IMR-90 (cell line): ENCODE results near the gene GRB10. TPM values are rescaled to one million over a fixed set of nuclear protein-coding genes. Genes with fewer than 3 reads are reported as not detected.

Experiments
- ATAC-seq: fragments of 200-7000 bp; cut with Tn5 transposase; 2 replicates; pipeline ENCODE4 v1.9.1; 2020; ENCODE audit warnings: low read depth, mild to moderate bottlenecking, moderate library complexity
- BruUV-seq: library from RNA; stranded (reverse); fragments of 400-500 nt; replicated peaks from 2 replicates; lab custom pipeline; 2021; lab: Mats Ljungman, UMichigan
- CTCF ChIA-PET: fragments of 300-600 bp; formaldehyde crosslinking; extraction: SDS; loops from one replicate; lab custom pipeline; 2021; ENCODE audit warnings: antibody characterized with exemption; lab: Yijun Ruan, JAX
- POLR2A ChIA-PET: fragments of 300-600 bp; sonication (Branson Sonifier 250); formaldehyde crosslinking; loops from one replicate; lab custom pipeline; 2022; ENCODE audit warnings: antibody characterized with exemption; ENCODE audit not compliant: unreplicated experiment; lab: Charles Lee
- DNase-seq: peaks from one replicate; pipeline ENCODE4 v3.0.0; 2013
- H2AFZ ChIP-seq: replicated peaks from 2 replicates; pipeline ENCODE3; 2013; ENCODE audit warnings: low read length, mild to moderate bottlenecking; ENCODE audit not compliant: poor library complexity
- H2AK5ac ChIP-seq: 2 replicates; pipeline ENCODE4 v1.6.1; 2013; ENCODE audit warnings: low read depth, low read length, inconsistent platforms
- H2AK9ac ChIP-seq: replicated peaks from 2 replicates; pipeline ENCODE3; 2013; ENCODE audit warnings: mild to moderate bottlenecking, low read depth, low read length, moderate library complexity; ENCODE audit not compliant: poor library complexity
- H2BK120ac ChIP-seq: 2 replicates; pipeline ENCODE4 v1.6.1; 2013; ENCODE audit warnings: low read depth, low read length, inconsistent platforms
- H2BK15ac ChIP-seq: 3 replicates; pipeline ENCODE4 v1.6.1; 2013; ENCODE audit warnings: low read depth, low read length, inconsistent platforms
- H2BK20ac ChIP-seq: 2 replicates; pipeline ENCODE4 v1.6.1; 2013; ENCODE audit warnings: low read depth, mild to moderate bottlenecking, inconsistent platforms, low read length, moderate library complexity
- H2BK5ac ChIP-seq: 2 replicates; pipeline ENCODE4 v1.6.1; 2013; ENCODE audit warnings: mild to moderate bottlenecking, low read depth, low read length, inconsistent platforms; ENCODE audit not compliant: poor library complexity, severe bottlenecking
- H3K14ac ChIP-seq: replicated peaks from 2 replicates; pipeline ENCODE4 v1.6.1; 2013; ENCODE audit warnings: low read depth, low read length, inconsistent platforms
- H3K18ac ChIP-seq: 2 replicates; pipeline ENCODE4 v1.6.1; 2013; ENCODE audit warnings: low read depth, low read length, control low read depth
- H3K23ac ChIP-seq: 2 replicates; pipeline ENCODE4 v1.6.1; 2013; ENCODE audit warnings: low read depth, low read length, inconsistent platforms
- H3K27ac ChIP-seq: 2 replicates; pipeline ENCODE4 v1.5.1; 2013; ENCODE audit warnings: mild to moderate bottlenecking, control low read depth, low read length; ENCODE audit not compliant: insufficient read depth
- H3K27me3 ChIP-seq: 2 replicates; pipeline ENCODE4 v1.6.1; 2013; ENCODE audit warnings: low read length; ENCODE audit not compliant: control insufficient read depth, insufficient read depth
- H3K36me3 ChIP-seq: 2 replicates; pipeline ENCODE4 v1.6.1; 2013; ENCODE audit warnings: low read length, mixed read lengths; ENCODE audit not compliant: control insufficient read depth, insufficient read depth
- H3K4ac ChIP-seq: 2 replicates; pipeline ENCODE4 v1.6.1; 2013; ENCODE audit warnings: low read depth, low read length, inconsistent platforms
- H3K4me1 ChIP-seq: 2 replicates; pipeline ENCODE4 v1.6.1; 2013; ENCODE audit warnings: low read length, mixed read lengths; ENCODE audit not compliant: control insufficient read depth, insufficient read depth
- H3K4me2 ChIP-seq: 2 replicates; pipeline ENCODE4 v1.6.1; 2013; ENCODE audit warnings: low read depth, mild to moderate bottlenecking, control low read depth, low read length, moderate library complexity
- H3K4me3 ChIP-seq: 2 replicates; pipeline ENCODE4 v1.5.1; 2013; ENCODE audit warnings: low read depth, mild to moderate bottlenecking, control low read depth, low read length, moderate library complexity; ENCODE audit not compliant: insufficient read depth
- H3K56ac ChIP-seq: 2 replicates; pipeline ENCODE4 v1.6.1; 2013; ENCODE audit warnings: low read length, inconsistent platforms; ENCODE audit not compliant: insufficient read depth; ENCODE audit errors: extremely low read depth
- H3K79me1 ChIP-seq, 2 experiments: 2 replicates each; pipeline ENCODE4 v1.6.1; 2013; ENCODE audit warnings: low read length in 2 of 2, inconsistent platforms in 1 of 2, low read depth in 1 of 2
- H3K9ac ChIP-seq: 2 replicates; pipeline ENCODE4 v1.6.1; 2013; ENCODE audit warnings: low read depth, low read length, control low read depth
- H3K9me1 ChIP-seq: 2 replicates; pipeline ENCODE4 v1.6.1; 2013; ENCODE audit warnings: low read length, inconsistent platforms; ENCODE audit not compliant: insufficient read depth
- H3K9me3 ChIP-seq: 2 replicates; pipeline ENCODE4 v1.6.1; 2013; ENCODE audit warnings: low read length; ENCODE audit not compliant: control insufficient read depth, insufficient read depth
- H4K20me1 ChIP-seq: 2 replicates; pipeline ENCODE4 v1.6.1; 2013; ENCODE audit warnings: low read length, inconsistent platforms; ENCODE audit not compliant: insufficient read depth
- H4K5ac ChIP-seq: 2 replicates; pipeline ENCODE4 v1.6.1; 2013; ENCODE audit warnings: mild to moderate bottlenecking, low read depth, low read length, control low read depth
- H4K8ac ChIP-seq, 2 experiments: 2 replicates each; pipeline ENCODE4 v1.6.1; 2013; ENCODE audit warnings: low read depth in 2 of 2, low read length in 2 of 2, control low read depth in 1 of 2, inconsistent platforms in 1 of 2
- H4K91ac ChIP-seq: 2 replicates; pipeline ENCODE4 v1.6.1; 2013; ENCODE audit warnings: low read depth, low read length, inconsistent platforms; ENCODE audit not compliant: insufficient read depth
- CEBPB ChIP-seq: IDR thresholded peaks from 2 replicates; pipeline ENCODE4 v1.6.1; 2012; ENCODE audit warnings: low read depth, low read length, improper control_type of control experiment
- CHD1 ChIP-seq: IDR thresholded peaks from 2 replicates; pipeline ENCODE4 v1.6.1; 2012; ENCODE audit warnings: low read depth, low read length, improper control_type of control experiment
- MXI1 ChIP-seq: IDR thresholded peaks from 2 replicates; pipeline ENCODE4 v1.6.1; 2012; ENCODE audit warnings: low read depth, mild to moderate bottlenecking, low read length, moderate library complexity, borderline replicate concordance
- RAD21 ChIP-seq: IDR thresholded peaks from 2 replicates; pipeline ENCODE4 v1.6.1; 2012; ENCODE audit warnings: low read length, improper control_type of control experiment
- RCOR1 ChIP-seq: IDR thresholded peaks from 2 replicates; pipeline ENCODE4 v1.6.1; 2012; ENCODE audit warnings: mild to moderate bottlenecking, low read length, improper control_type of control experiment; ENCODE audit not compliant: insufficient replicate concordance
- RFX5 ChIP-seq: IDR thresholded peaks from 2 replicates; pipeline ENCODE4 v1.8.0; 2012; ENCODE audit warnings: low read depth, mild to moderate bottlenecking, low read length, moderate library complexity
- SMC3 ChIP-seq: fragments of 150-350 bp; IDR thresholded peaks from 2 replicates; pipeline ENCODE4 v1.6.1; 2016; ENCODE audit warnings: low read depth, mild to moderate bottlenecking, antibody characterized with exemption, low read length, moderate library complexity
- WGBS, 2 experiments: methylation state at CpG; one replicate each; pipeline versions ENCODE4 v1.1.5 to v1.1.7; 2013; ENCODE audit warnings: missing lambda C conversion rate in 2 of 2; ENCODE audit not compliant: insufficient read length in 1 of 2; ENCODE audit errors: extremely low coverage in 2 of 2; 5-methylcytosine and 5-hydroxymethylcytosine counted together
- dilution Hi-C: fragments of 300-500 bp; cut with HindIII; formaldehyde crosslinking; loops from one replicate; pipeline ENCODE4 v1.14.3; 2018; ENCODE audit warnings: low sequenced_read_pairs; ENCODE audit not compliant: unreplicated experiment
- in situ Hi-C: fragments of 300-500 bp; cut with MboI; formaldehyde crosslinking; loops from 3 replicates; pipeline ENCODE4 v1.14.3; 2019; ENCODE audit warnings: low sequenced_read_pairs, inconsistent platforms, mixed read lengths
- intact Hi-C: fragments of 100-400 bp; cut with micrococcal nuclease; formaldehyde crosslinking; loops from 2 replicates; pipeline ENCODE4 v1.10.0; 2022
- polyA plus RNA-seq, 3 experiments: library from polyadenylated mRNA; depleted of rRNA; stranded (reverse); fragments of >200 nt; gene quantifications; 2 replicates each; pipeline ENCODE4 v1.2.3, GENCODE V29; 2012; ENCODE audit warnings: low replicate concordance in 1 of 3
- total RNA-seq: library from RNA; depleted of rRNA; stranded (reverse); fragments of >200 nt; gene quantifications from 2 replicates; pipeline ENCODE4 v1.2.3, GENCODE V29; 2012
- TF ChIP-seq, protein P1 (sequence below): conservative IDR thresholded peaks from 2 replicates; pipeline ENCODE4 v1.5.1; 2012; ENCODE audit warnings: mild to moderate bottlenecking, low read depth, low read length, improper control_type of control experiment

The GRB10 gene
- total and polyA plus RNA-seq, 2 of the 4 experiments (the other 2 are of a cell fraction): 6.3 to 15.1 TPM

DNA sequence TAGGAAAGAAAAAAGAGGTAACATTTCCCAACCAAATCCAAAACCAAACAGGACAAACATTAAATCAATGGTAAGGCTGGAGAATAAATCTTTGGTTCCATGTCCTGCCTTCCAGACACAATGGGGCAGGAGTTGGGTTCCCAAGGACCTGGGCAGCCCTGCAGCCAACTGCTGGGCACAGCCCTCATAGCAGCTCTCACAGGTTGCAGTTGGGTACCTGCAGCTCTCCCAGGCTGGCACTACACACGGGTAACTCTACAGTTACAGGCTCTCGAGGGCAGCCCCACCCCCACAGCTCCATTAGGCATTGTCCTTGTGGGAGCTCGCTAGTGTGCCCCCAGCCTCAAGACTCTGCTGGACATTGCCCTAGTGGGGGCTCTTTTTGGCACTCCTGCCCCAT lies 7.5 kb downstream of the GRB10 start:
- Histone ChIP-seq H2BK120ac (no peak overlapping the region), H3K14ac (no peak overlapping the region), H2AFZ (no peak overlapping the region), H3K56ac (no peak overlapping the region), H2AK9ac (no peak overlapping the region), H3K4ac (no peak overlapping the region), H2BK5ac (no peak overlapping the region), H3K4me3 (no peak overlapping the region), H3K18ac (no peak overlapping the region), H3K79me1 (peaks cover 18 to 53% of the 10 kb centered on the region in 2 experiments), H3K9ac (no peak overlapping the region), H3K4me2 (no peak overlapping the region), H3K9me1 (no peaks in the 10 kb centered on the region; the same call in 1 of the 2 replicates), H3K23ac (no peak overlapping the region), H4K20me1 (peaks cover 62% of the 10 kb centered on the region), H2AK5ac (no peak overlapping the region), H3K27ac (no peak overlapping the region), H3K4me1 (no peaks in the 10 kb centered on the region; the same call in 1 of the 2 replicates), H2BK15ac (no peak overlapping the region), H3K27me3 (no peaks in the 10 kb centered on the region), H2BK20ac (no peak overlapping the region), H4K8ac (no peak overlapping the region), H3K36me3 (no peaks in the 10 kb centered on the region; the same call in 1 of the 2 replicates), H4K5ac (no peak overlapping the region), H3K9me3 (no peaks in the 10 kb centered on the region), H4K91ac (no peak overlapping the region)
- in situ Hi-C loops (loop anchor here (25.0 kb wide), 1 partner anchor 287 kb away; no protein-coding TSS in a partner anchor), dilution Hi-C loops (no loop called here), intact Hi-C loops (no loop called here)
- 86% methylated on average over 3 of the region's 3 CpGs; no CpG with 5 or more reads in 1 of the 2 experiments for WGBS, 2 experiments
- ChIA-PET POLR2A (no interaction called here), CTCF (no interaction called here)
- no peak for TF ChIP-seq MXI1
- TF ChIP-seq CEBPB: no peak
- TF ChIP-seq RAD21: no peak
- TF ChIP-seq, protein P1, sequence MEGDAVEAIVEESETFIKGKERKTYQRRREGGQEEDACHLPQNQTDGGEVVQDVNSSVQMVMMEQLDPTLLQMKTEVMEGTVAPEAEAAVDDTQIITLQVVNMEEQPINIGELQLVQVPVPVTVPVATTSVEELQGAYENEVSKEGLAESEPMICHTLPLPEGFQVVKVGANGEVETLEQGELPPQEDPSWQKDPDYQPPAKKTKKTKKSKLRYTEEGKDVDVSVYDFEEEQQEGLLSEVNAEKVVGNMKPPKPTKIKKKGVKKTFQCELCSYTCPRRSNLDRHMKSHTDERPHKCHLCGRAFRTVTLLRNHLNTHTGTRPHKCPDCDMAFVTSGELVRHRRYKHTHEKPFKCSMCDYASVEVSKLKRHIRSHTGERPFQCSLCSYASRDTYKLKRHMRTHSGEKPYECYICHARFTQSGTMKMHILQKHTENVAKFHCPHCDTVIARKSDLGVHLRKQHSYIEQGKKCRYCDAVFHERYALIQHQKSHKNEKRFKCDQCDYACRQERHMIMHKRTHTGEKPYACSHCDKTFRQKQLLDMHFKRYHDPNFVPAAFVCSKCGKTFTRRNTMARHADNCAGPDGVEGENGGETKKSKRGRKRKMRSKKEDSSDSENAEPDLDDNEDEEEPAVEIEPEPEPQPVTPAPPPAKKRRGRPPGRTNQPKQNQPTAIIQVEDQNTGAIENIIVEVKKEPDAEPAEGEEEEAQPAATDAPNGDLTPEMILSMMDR: no peak
- TF ChIP-seq RFX5: no peak
- no peak for TF ChIP-seq CHD1
- TF ChIP-seq SMC3: no peak
- no peak for TF ChIP-seq RCOR1
- BruUV-seq: no TSS peak
- DNase-seq: no peak
- ATAC-seq: no peak
